Sigmoid colon (tissue), 7 donors: ENCODE data around the gene GGCX. TPM values are rescaled to one million over a fixed set of nuclear protein-coding genes. Genes with fewer than 3 reads are reported as not detected.

Experiments used
- DNase-seq: peaks from one replicate; pipeline ENCODE4 v3.0.0-alpha.2; 2019
- H3K27ac ChIP-seq, 4 donors: fragments of 200-600 bp; sonication (generic); one replicate each; pipeline ENCODE4 v1.5.1; 2016 to 2019; ENCODE audit warnings: mild to moderate bottlenecking in 1 of 4
- H3K27me3 ChIP-seq, 3 donors: fragments of 200-600 bp; sonication (generic); one replicate each; pipeline ENCODE4 v1.5.1; 2019; ENCODE audit warnings: mild to moderate bottlenecking in 1 of 3
- H3K36me3 ChIP-seq, 4 donors: fragments of 200-600 bp; sonication (generic); one replicate each; pipeline ENCODE4 v1.5.1; 2016 to 2019
- H3K4me1 ChIP-seq, 4 donors: fragments of 200-600 bp; sonication (generic); one replicate each; pipeline ENCODE4 v1.5.1; 2017 to 2019
- H3K4me3 ChIP-seq, 4 donors: fragments of 200-600 bp; sonication (generic); one replicate each; pipeline ENCODE4 v1.5.1; 2017 to 2019; ENCODE audit warnings: mild to moderate bottlenecking in 2 of 4, moderate library complexity in 1 of 4
- H3K9me3 ChIP-seq, 4 donors: fragments of 200-600 bp in 3 of 4; sonication (generic) in 3 of 4; one replicate each; pipeline versions ENCODE4 v1.5.1 to v1.6.1; 2013 to 2019
- CTCF ChIP-seq, 4 experiments: fragments of 450-650 bp in 3 of 4; fragments of 200-600 bp in 1 of 4; IDR thresholded peaks; one replicate each; pipeline ENCODE4 v1.5.1; 2016 to 2019; ENCODE audit warnings: antibody characterized with exemption in 4 of 4, mild to moderate bottlenecking in 3 of 4, moderate library complexity in 2 of 4
- EP300 ChIP-seq, 4 donors: sonication (generic); formaldehyde crosslinking; IDR thresholded peaks; one replicate each; pipeline ENCODE4 v1.6.1; 2017; ENCODE audit warnings: antibody characterized with exemption in 4 of 4
- POLR2A ChIP-seq, 2 donors: fragments of 450-650 bp; IDR thresholded peaks; one replicate each; pipeline ENCODE4 v1.6.1; 2016; ENCODE audit warnings: antibody characterized with exemption in 2 of 2, mild to moderate bottlenecking in 2 of 2, moderate library complexity in 2 of 2
- POLR2AphosphoS5 ChIP-seq, 4 donors: sonication (generic); formaldehyde crosslinking; IDR thresholded peaks; one replicate each; pipeline ENCODE4 v1.6.1; 2017; ENCODE audit warnings: antibody characterized with exemption in 4 of 4
- WGBS, 2 donors: extraction: QIAGEN DNeasy Blood & Tissue Kit; methylation state at CpG; one replicate each; pipeline ENCODE4 v1.1.7; 2013; 5-methylcytosine and 5-hydroxymethylcytosine counted together
- intact Hi-C: fragments of 100-400 bp; cut with DNase I; formaldehyde crosslinking; loops from one replicate; pipeline ENCODE4 v1.15.1; 2023
- polyA plus RNA-seq, 3 donors: library from polyadenylated mRNA; stranded (reverse); fragments of 200-250 nt; gene quantifications; one replicate each; pipeline ENCODE4 v1.2.3, GENCODE V29; 2013
- total RNA-seq, 4 donors: library from RNA; depleted of rRNA; stranded (reverse); fragments of >200 nt; gene quantifications; one replicate each; pipeline ENCODE4 v1.1.0, GENCODE V29; 2016
- donor health status: healthy with polysubstance abuse.
- donor health status: Bipolar disorder and iron deficiency.
- donor health status: healthy.

Gene GGCX
- total and polyA plus RNA-seq, 7 donors: 3.6 to 25.3 (median 22.8) TPM

DNA sequence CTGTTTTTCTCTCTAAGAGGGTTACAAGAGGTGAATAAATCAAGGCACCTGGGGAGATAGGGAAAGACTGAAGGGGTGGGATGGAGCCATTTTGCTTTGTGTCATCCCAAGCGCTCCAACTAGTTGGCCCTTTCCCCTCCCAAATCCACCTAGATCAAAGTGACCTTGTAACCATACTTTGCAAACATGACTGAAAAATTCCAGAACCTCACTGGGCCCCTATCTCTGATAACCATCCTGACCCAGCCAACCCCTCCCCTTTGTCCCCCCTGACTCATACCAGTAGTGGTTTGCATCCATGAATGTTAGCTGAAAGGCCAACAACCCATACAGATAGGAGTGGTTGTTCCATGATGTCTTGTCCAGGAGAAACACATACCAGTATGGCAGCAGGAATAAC lies 3.1 kb downstream of the GGCX start:
- Histone ChIP-seq H3K4me1 (peaks cover 0 to 23% (median 17%) of the 10 kb centered on the region in 4 donors), H3K4me3 (no peak overlapping the region), H3K27me3 (no peaks in the 10 kb centered on the region), H3K27ac (no peak overlapping the region), H3K36me3 (peaks cover 11 to 58% (median 24%) of the 10 kb centered on the region in 4 donors), H3K9me3 (no peaks in the 10 kb centered on the region)
- TF ChIP-seq CTCF (IDR thresholded peaks at IDR 0.05): no peak
- TF ChIP-seq POLR2A (IDR thresholded peaks at IDR 0.05): no peak
- TF ChIP-seq POLR2AphosphoS5 (IDR thresholded peaks at IDR 0.05): no peak
- no peak for TF ChIP-seq EP300 (IDR thresholded peaks at IDR 0.05)
- 97 to 100% methylated on average over 1 of the region's 1 CpG for WGBS, 2 donors
- intact Hi-C loops: no loop called here
- DNase-seq: no peak

DNA sequence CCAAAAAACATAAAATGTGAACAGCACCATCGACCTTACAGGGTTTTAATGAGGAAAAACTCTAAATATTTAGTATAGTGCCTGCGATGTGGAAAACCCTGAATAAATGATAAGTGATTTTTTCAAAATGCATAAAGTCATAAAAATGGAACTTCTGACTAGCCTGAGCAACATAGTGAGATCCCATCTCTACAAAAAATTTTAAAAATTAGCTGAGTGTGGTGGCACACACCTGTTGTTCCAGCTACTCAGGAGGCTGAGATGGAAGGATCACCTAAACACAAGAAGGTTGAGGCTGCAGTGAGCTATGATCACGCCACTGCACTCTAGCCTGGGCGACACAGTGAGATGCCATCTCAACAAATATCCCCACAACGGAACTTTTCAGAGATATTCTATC lies 4.2 kb downstream of the GGCX start:
- H3K4me1 ChIP-seq: peaks cover 0 to 21% (median 16%) of the 10 kb centered on the region in 4 donors
- H3K27me3 ChIP-seq: no peaks in the 10 kb centered on the region
- no peak overlapping the region for H3K27ac ChIP-seq
- no peak overlapping the region for H3K4me3 ChIP-seq
- DNase-seq: no peak
- 92 to 95% methylated on average over 5 of the region's 5 CpGs for WGBS, 2 donors
- H3K9me3 ChIP-seq: no peaks in the 10 kb centered on the region
- peaks cover 15 to 68% (median 33%) of the 10 kb centered on the region in 4 donors for H3K36me3 ChIP-seq
- intact Hi-C loops: no loop called here
- TF ChIP-seq CTCF (IDR thresholded peaks at IDR 0.05): no peak
- no peak for TF ChIP-seq POLR2AphosphoS5 (IDR thresholded peaks at IDR 0.05)
- TF ChIP-seq EP300 (IDR thresholded peaks at IDR 0.05): no peak

DNA sequence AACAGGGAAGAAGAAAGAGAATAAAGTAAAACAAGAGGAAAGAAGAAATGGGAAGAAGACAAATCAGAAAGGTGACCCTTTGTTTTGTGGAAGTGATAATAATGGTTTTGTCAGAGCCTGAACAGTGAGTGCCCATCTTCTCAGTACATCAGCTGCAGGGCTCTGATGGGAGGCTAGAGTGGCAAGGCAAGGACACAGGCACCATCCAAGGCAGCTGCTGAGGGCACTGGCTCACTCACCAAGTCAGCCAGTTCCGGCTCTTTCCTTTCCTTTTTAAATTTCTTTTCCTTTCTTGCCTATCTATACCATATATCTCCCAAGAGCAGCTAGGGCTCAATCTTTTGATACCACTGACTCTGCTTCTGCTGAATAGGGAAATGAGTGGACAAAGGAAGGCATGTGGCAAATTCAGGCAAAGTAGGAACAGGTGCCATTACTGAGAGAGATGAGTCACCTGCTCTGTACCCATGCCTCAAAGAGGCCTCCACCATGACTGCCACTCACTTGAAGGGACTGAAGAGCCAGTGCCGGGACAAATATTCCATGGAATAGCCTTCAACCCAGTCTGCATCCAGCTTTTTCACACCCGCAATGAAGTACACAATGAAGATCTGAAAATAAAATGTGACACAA lies 6.2 kb downstream of the GGCX start:
- H3K27me3 ChIP-seq: no peaks in the 10 kb centered on the region
- no peak overlapping the region for H3K4me3 ChIP-seq
- TF ChIP-seq POLR2AphosphoS5 (IDR thresholded peaks at IDR 0.05): no peak
- no peak for TF ChIP-seq POLR2A (IDR thresholded peaks at IDR 0.05)
- TF ChIP-seq CTCF (IDR thresholded peaks at IDR 0.05): no peak
- no peak for TF ChIP-seq EP300 (IDR thresholded peaks at IDR 0.05)
- no peak overlapping the region for H3K27ac ChIP-seq
- intact Hi-C loops: no loop called here
- peaks cover 15 to 86% (median 42%) of the 10 kb centered on the region in 4 donors for H3K36me3 ChIP-seq
- 95 to 96% methylated on average over 3 of the region's 3 CpGs for WGBS, 2 donors
- no peaks in the 10 kb centered on the region for H3K9me3 ChIP-seq
- no peak for DNase-seq
- peaks cover 0 to 8% (median 6%) of the 10 kb centered on the region in 4 donors for H3K4me1 ChIP-seq

GRCh38 chr2:85553184-85553583 lies 8.1 kb downstream of the GGCX start:
- Histone ChIP-seq H3K4me1 (no peaks in the 10 kb centered on the region), H3K27ac (no peak overlapping the region), H3K27me3 (no peaks in the 10 kb centered on the region), H3K9me3 (no peaks in the 10 kb centered on the region), H3K36me3 (peaks cover 15 to 94% (median 42%) of the 10 kb centered on the region in 4 donors), H3K4me3 (no peak overlapping the region)
- WGBS, 2 donors: 87 to 92% methylated on average over 6 of the region's 6 CpGs
- intact Hi-C loops: no loop called here
- TF ChIP-seq CTCF (IDR thresholded peaks at IDR 0.05): no peak
- no peak for TF ChIP-seq POLR2A (IDR thresholded peaks at IDR 0.05)
- TF ChIP-seq POLR2AphosphoS5 (IDR thresholded peaks at IDR 0.05): no peak
- no peak for TF ChIP-seq EP300 (IDR thresholded peaks at IDR 0.05)
- DNase-seq: no peak
